Liver (tissue), 9 donors: ENCODE results near the gene PSME2. TPM values are rescaled to one million over a fixed set of nuclear protein-coding genes. Genes with fewer than 3 reads are reported as not detected.

Experiments
- DNase-seq: peaks from one replicate; pipeline ENCODE4 v3.0.0-alpha.2; 2017; ENCODE audit warnings: low spot score
- H3K27ac ChIP-seq, 2 donors: one replicate each; pipeline ENCODE4 v1.7.0; 2013; ENCODE audit warnings: inconsistent platforms in 2 of 2, low read length in 2 of 2, control low read depth in 1 of 2, low read depth in 1 of 2, mild to moderate bottlenecking in 1 of 2
- H3K27me3 ChIP-seq, 4 donors: one replicate each; pipeline versions ENCODE4 v1.6.1 to v1.7.0; 2013; ENCODE audit warnings: low read length in 3 of 4, inconsistent platforms in 1 of 4, mild to moderate bottlenecking in 1 of 4, moderate library complexity in 1 of 4; ENCODE audit not compliant: control insufficient read depth in 4 of 4, insufficient read depth in 4 of 4
- H3K36me3 ChIP-seq, 4 donors: one replicate each; pipeline versions ENCODE4 v1.6.1 to v1.7.0; 2013; ENCODE audit warnings: low read length in 3 of 4, mild to moderate bottlenecking in 3 of 4, low read depth in 1 of 4, moderate library complexity in 1 of 4; ENCODE audit not compliant: control insufficient read depth in 4 of 4, insufficient read depth in 3 of 4
- H3K4me1 ChIP-seq, 4 donors: one replicate each; pipeline versions ENCODE4 v1.6.1 to v1.7.0; 2013; ENCODE audit warnings: low read length in 3 of 4, mild to moderate bottlenecking in 3 of 4, moderate library complexity in 1 of 4; ENCODE audit not compliant: control insufficient read depth in 4 of 4, insufficient read depth in 4 of 4
- H3K4me3 ChIP-seq, 3 donors: one replicate each; pipeline versions ENCODE4 v1.6.1 to v1.7.0; 2013; ENCODE audit warnings: low read length in 3 of 3, control low read depth in 1 of 3, low read depth in 1 of 3, mild to moderate bottlenecking in 1 of 3
- H3K9ac ChIP-seq, 2 donors: one replicate each; pipeline ENCODE4 v1.7.0; 2013; ENCODE audit warnings: low read length in 2 of 2, mild to moderate bottlenecking in 2 of 2, moderate library complexity in 2 of 2, control low read depth in 1 of 2, low read depth in 1 of 2
- H3K9me3 ChIP-seq, 4 donors: one replicate each; pipeline versions ENCODE4 v1.6.1 to v1.7.0; 2013; ENCODE audit warnings: low read length in 3 of 4; ENCODE audit not compliant: control insufficient read depth in 4 of 4
- ATF3 ChIP-seq: IDR thresholded peaks from 2 replicates; pipeline ENCODE4 v1.6.1; 2016; ENCODE audit warnings: antibody characterized with exemption
- EGR1 ChIP-seq, 2 donors: IDR thresholded peaks; 2 replicates each; pipeline ENCODE4 v1.6.1; 2016 to 2018; ENCODE audit warnings: antibody characterized with exemption in 2 of 2, low read depth in 2 of 2
- FOXA1 ChIP-seq: IDR thresholded peaks from 2 replicates; pipeline ENCODE4 v1.6.1; 2016; ENCODE audit warnings: antibody characterized with exemption
- FOXA2 ChIP-seq: IDR thresholded peaks from 2 replicates; pipeline ENCODE4 v1.6.1; 2016; ENCODE audit warnings: antibody characterized with exemption
- GABPA ChIP-seq, 2 donors: IDR thresholded peaks in 1 of 2; conservative IDR thresholded peaks in 1 of 2; 2 replicates each; pipeline ENCODE4 v1.6.1; 2016; ENCODE audit warnings: antibody characterized with exemption in 2 of 2, mild to moderate bottlenecking in 1 of 2, moderate library complexity in 1 of 2
- HNF4A ChIP-seq, 2 donors: conservative IDR thresholded peaks; 2 replicates each; pipeline ENCODE4 v1.6.1; 2016; ENCODE audit warnings: antibody characterized with exemption in 2 of 2, mild to moderate bottlenecking in 2 of 2
- HNF4G ChIP-seq: IDR thresholded peaks from 2 replicates; pipeline ENCODE4 v1.6.1; 2016; ENCODE audit warnings: antibody characterized with exemption
- JUND ChIP-seq, 2 donors: IDR thresholded peaks; 2 replicates each; pipeline ENCODE4 v1.6.1; 2016; ENCODE audit warnings: antibody characterized with exemption in 2 of 2
- MAX ChIP-seq: IDR thresholded peaks from 2 replicates; pipeline ENCODE4 v1.6.1; 2016; ENCODE audit warnings: antibody characterized with exemption
- NR2F2 ChIP-seq: IDR thresholded peaks from 2 replicates; pipeline ENCODE4 v1.6.1; 2016; ENCODE audit warnings: antibody characterized with exemption
- RAD21 ChIP-seq, 2 donors: IDR thresholded peaks; 2 replicates each; pipeline ENCODE4 v1.6.1; 2016; ENCODE audit warnings: antibody characterized with exemption in 2 of 2, mild to moderate bottlenecking in 2 of 2
- RXRA ChIP-seq, 2 donors: IDR thresholded peaks; 2 replicates each; pipeline ENCODE4 v1.6.1; 2017 to 2018; ENCODE audit warnings: antibody characterized with exemption in 2 of 2, mild to moderate bottlenecking in 1 of 2
- SP1 ChIP-seq: IDR thresholded peaks from 2 replicates; pipeline ENCODE4 v1.6.1; 2018; ENCODE audit warnings: antibody characterized with exemption, mild to moderate bottlenecking
- TAF1 ChIP-seq: conservative IDR thresholded peaks from 2 replicates; pipeline ENCODE4 v1.6.1; 2016; ENCODE audit warnings: antibody characterized with exemption, mild to moderate bottlenecking
- YY1 ChIP-seq: IDR thresholded peaks from 2 replicates; pipeline ENCODE4 v1.6.1; 2016; ENCODE audit warnings: antibody characterized with exemption, mild to moderate bottlenecking
- ZBTB33 ChIP-seq: IDR thresholded peaks from 2 replicates; pipeline ENCODE4 v1.6.1; 2016; ENCODE audit warnings: antibody characterized with exemption
- WGBS: extraction: QIAGEN DNeasy Blood & Tissue Kit; methylation state at CpG from one replicate; pipeline ENCODE4 v1.1.7; 2013; 5-methylcytosine and 5-hydroxymethylcytosine counted together
- polyA plus RNA-seq, 2 donors: library from polyadenylated mRNA; stranded (reverse) in 1 of 2; unstranded in 1 of 2; fragments of 200-250 nt in 1 of 2; fragments of >200 nt in 1 of 2; fragmentation: Nextera tagmentation in 1 of 2; extraction: Ambion mirVana in 1 of 2; gene quantifications; one replicate each; pipeline versions ENCODE4 v1.2.1 to v1.2.3, GENCODE V29; 2013 to 2015
- total RNA-seq, 2 donors: library from RNA; depleted of rRNA; stranded (reverse); fragments of >200 nt; gene quantifications; one replicate each; pipeline ENCODE4 v1.2.3, GENCODE V29; 2014
- TF ChIP-seq, protein P1 (sequence below): IDR thresholded peaks from 2 replicates; pipeline ENCODE4 v1.6.1; 2016; ENCODE audit warnings: antibody characterized with exemption, mild to moderate bottlenecking
- TF ChIP-seq, protein P2 (sequence below): fragments of 150-350 bp; IDR thresholded peaks from 2 replicates; pipeline ENCODE4 v1.5.1; 2017; ENCODE audit warnings: improper control_type of control experiment, low read depth, low read length; ENCODE audit not compliant: missing input control
- donor health status: healthy.
- donor health status: healthy.
- donor health status: healthy.
- donor health status: healthy.
- donor health status: healthy.

PSME2 gene
- total and polyA plus RNA-seq, 4 donors, result 56.9 to 247 (median 92.7) TPM

- H3K27ac ChIP-seq, result no peak overlapping the region
Observed at GRCh38 chr14:24145219-24145618, 1.2 kb downstream of the PSME2 start.

DNA sequence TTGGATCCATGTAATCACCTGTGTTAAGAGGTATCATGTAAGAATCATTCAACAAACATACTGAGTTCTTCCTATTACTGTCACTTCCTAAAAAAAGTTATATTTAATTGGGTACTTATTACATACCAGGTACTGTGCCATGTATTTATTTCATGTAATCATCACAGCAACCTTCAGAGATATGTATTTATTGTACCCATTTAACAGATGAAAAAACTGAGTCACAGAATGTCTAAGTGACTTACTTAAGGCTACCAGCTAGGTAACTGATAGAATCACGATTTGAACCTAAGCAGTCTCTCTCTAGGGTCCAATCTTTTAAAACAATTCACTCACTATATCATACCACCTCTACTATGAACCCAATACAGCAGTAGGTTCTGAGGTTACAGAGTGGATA lies 2.0 kb downstream of the PSME2 start:
- Histone ChIP-seq H3K9ac (no peak overlapping the region), H3K27me3 (no peaks in the 10 kb centered on the region), H3K36me3 (peaks cover 3 to 13% (median 8%) of the 10 kb centered on the region in 4 donors), H3K4me1 (peaks cover 3 to 49% (median 32%) of the 10 kb centered on the region in 4 donors), H3K4me3 (no peak overlapping the region), H3K27ac (no peak overlapping the region), H3K9me3 (no peaks in the 10 kb centered on the region)
- WGBS, result 91% methylated on average over 1 of the region's 1 CpG
- DNase-seq, result no peak
- no peak for TF ChIP-seq RAD21 (IDR thresholded peaks at IDR 0.05)
- no peak for TF ChIP-seq FOXA2

More at GRCh38 chr14:24145219-24145618, 1.2 kb downstream of the PSME2 start:
- H3K27me3 ChIP-seq, result no peaks in the 10 kb centered on the region
- WGBS, result 93% methylated on average over 2 of the region's 2 CpGs
- peaks cover 3 to 50% (median 30%) of the 10 kb centered on the region in 4 donors for H3K4me1 ChIP-seq
- DNase-seq, result no peak
- H3K36me3 ChIP-seq, result peaks cover 4 to 20% (median 15%) of the 10 kb centered on the region in 4 donors
- H3K9me3 ChIP-seq, result no peaks in the 10 kb centered on the region
- H3K9ac ChIP-seq, result no peak overlapping the region
- no peak overlapping the region for H3K4me3 ChIP-seq
- no peak for TF ChIP-seq EGR1 (IDR thresholded peaks at IDR 0.05; ENCODE audit: low read depth in 2 of 2)
- TF ChIP-seq SP1, result no peak
- no peak for TF ChIP-seq MAX
- TF ChIP-seq HNF4G, result no peak
- no peak for TF ChIP-seq GABPA (IDR thresholded peaks at IDR 0.05 in 1 of 2, conservative IDR thresholded peaks at IDR 0.05 in 1 of 2)
- TF ChIP-seq RXRA (IDR thresholded peaks at IDR 0.05), result no peak
- TF ChIP-seq HNF4A (conservative IDR thresholded peaks at IDR 0.05), result no peak

GRCh38 chr14:24143511-24143910 lies 2.9 kb downstream of the PSME2 start:
- Histone ChIP-seq H3K27ac (no peak overlapping the region), H3K27me3 (no peaks in the 10 kb centered on the region), H3K4me3 (no peak overlapping the region), H3K36me3 (peaks cover 3 to 15% (median 10%) of the 10 kb centered on the region in 4 donors), H3K9ac (no peak overlapping the region), H3K4me1 (peaks cover 3 to 52% (median 31%) of the 10 kb centered on the region in 4 donors), H3K9me3 (no peaks in the 10 kb centered on the region)
- DNase-seq, result no peak
- WGBS, result 93% methylated on average over 2 of the region's 2 CpGs
- TF ChIP-seq MAX (no peak), HNF4G (no peak), FOXA2 (no peak), GABPA (IDR thresholded peaks at IDR 0.05 in 1 of 2, conservative IDR thresholded peaks at IDR 0.05 in 1 of 2) (no peak), FOXA1 (no peak), RXRA (IDR thresholded peaks at IDR 0.05) (no peak), HNF4A (conservative IDR thresholded peaks at IDR 0.05) (no peak), ATF3 (no peak), SP1 (no peak), TAF1 (no peak), NR2F2 (no peak), RAD21 (IDR thresholded peaks at IDR 0.05) (no peak), EGR1 (IDR thresholded peaks at IDR 0.05; ENCODE audit: low read depth in 2 of 2) (no peak), ZBTB33 (no peak), YY1 (no peak), JUND (IDR thresholded peaks at IDR 0.05) (no peak)
- TF ChIP-seq, protein P1, sequence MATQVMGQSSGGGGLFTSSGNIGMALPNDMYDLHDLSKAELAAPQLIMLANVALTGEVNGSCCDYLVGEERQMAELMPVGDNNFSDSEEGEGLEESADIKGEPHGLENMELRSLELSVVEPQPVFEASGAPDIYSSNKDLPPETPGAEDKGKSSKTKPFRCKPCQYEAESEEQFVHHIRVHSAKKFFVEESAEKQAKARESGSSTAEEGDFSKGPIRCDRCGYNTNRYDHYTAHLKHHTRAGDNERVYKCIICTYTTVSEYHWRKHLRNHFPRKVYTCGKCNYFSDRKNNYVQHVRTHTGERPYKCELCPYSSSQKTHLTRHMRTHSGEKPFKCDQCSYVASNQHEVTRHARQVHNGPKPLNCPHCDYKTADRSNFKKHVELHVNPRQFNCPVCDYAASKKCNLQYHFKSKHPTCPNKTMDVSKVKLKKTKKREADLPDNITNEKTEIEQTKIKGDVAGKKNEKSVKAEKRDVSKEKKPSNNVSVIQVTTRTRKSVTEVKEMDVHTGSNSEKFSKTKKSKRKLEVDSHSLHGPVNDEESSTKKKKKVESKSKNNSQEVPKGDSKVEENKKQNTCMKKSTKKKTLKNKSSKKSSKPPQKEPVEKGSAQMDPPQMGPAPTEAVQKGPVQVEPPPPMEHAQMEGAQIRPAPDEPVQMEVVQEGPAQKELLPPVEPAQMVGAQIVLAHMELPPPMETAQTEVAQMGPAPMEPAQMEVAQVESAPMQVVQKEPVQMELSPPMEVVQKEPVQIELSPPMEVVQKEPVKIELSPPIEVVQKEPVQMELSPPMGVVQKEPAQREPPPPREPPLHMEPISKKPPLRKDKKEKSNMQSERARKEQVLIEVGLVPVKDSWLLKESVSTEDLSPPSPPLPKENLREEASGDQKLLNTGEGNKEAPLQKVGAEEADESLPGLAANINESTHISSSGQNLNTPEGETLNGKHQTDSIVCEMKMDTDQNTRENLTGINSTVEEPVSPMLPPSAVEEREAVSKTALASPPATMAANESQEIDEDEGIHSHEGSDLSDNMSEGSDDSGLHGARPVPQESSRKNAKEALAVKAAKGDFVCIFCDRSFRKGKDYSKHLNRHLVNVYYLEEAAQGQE, result no peak
- TF ChIP-seq, protein P2, sequence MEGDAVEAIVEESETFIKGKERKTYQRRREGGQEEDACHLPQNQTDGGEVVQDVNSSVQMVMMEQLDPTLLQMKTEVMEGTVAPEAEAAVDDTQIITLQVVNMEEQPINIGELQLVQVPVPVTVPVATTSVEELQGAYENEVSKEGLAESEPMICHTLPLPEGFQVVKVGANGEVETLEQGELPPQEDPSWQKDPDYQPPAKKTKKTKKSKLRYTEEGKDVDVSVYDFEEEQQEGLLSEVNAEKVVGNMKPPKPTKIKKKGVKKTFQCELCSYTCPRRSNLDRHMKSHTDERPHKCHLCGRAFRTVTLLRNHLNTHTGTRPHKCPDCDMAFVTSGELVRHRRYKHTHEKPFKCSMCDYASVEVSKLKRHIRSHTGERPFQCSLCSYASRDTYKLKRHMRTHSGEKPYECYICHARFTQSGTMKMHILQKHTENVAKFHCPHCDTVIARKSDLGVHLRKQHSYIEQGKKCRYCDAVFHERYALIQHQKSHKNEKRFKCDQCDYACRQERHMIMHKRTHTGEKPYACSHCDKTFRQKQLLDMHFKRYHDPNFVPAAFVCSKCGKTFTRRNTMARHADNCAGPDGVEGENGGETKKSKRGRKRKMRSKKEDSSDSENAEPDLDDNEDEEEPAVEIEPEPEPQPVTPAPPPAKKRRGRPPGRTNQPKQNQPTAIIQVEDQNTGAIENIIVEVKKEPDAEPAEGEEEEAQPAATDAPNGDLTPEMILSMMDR, result no peak
